Heart right ventricle (tissue), 16 donors: ENCODE results near the gene CLPTM1L. TPM values are rescaled to one million over a fixed set of nuclear protein-coding genes. Genes with fewer than 3 reads are reported as not detected.
"Not testable (repeated sequence)": the region's sequence is repeated elsewhere in the genome, so short reads cannot be mapped to it uniquely, and the experiment has no call there.

Experiments
- ATAC-seq, 8 donors: fragments of 200-7000 bp; cut with Tn5 transposase; one replicate each; pipeline ENCODE4 v1.9.1; 2020; ENCODE audit warnings: mild to moderate bottlenecking in 8 of 8, moderate library complexity in 8 of 8, moderate number of reproducible peaks in 1 of 8
- DNase-seq, 2 donors: peaks; one replicate each; pipeline ENCODE4 v3.0.0-alpha.2; 2020
- H3K27ac ChIP-seq, 10 donors: fragments of 200-600 bp; sonication (generic) in 2 of 10; one replicate each; pipeline versions ENCODE4 v1.5.0 to v1.8.0; 2020 to 2022; ENCODE audit warnings: mild to moderate bottlenecking in 3 of 10
- H3K27me3 ChIP-seq, 7 donors: fragments of 200-600 bp; one replicate each; pipeline ENCODE4 v1.8.0; 2021 to 2022; ENCODE audit warnings: mild to moderate bottlenecking in 2 of 7
- H3K36me3 ChIP-seq, 9 donors: fragments of 200-600 bp; sonication (generic) in 1 of 9; one replicate each; pipeline versions ENCODE4 v1.5.0 to v1.8.0; 2020 to 2022; ENCODE audit warnings: mild to moderate bottlenecking in 2 of 9
- H3K4me1 ChIP-seq, 9 donors: fragments of 200-600 bp; sonication (generic) in 1 of 9; one replicate each; pipeline versions ENCODE4 v1.5.0 to v1.8.0; 2020 to 2022; ENCODE audit warnings: mild to moderate bottlenecking in 4 of 9
- H3K4me3 ChIP-seq, 10 donors: fragments of 200-600 bp; sonication (generic) in 2 of 10; one replicate each; pipeline versions ENCODE4 v1.5.0 to v1.8.0; 2020 to 2022; ENCODE audit warnings: mild to moderate bottlenecking in 7 of 10, moderate library complexity in 2 of 10
- H3K9me3 ChIP-seq, 11 donors: fragments of 200-600 bp in 10 of 11; sonication (generic) in 2 of 11; one replicate each; pipeline versions ENCODE4 v1.5.0 to v1.8.0; 2013 to 2022; ENCODE audit warnings: mild to moderate bottlenecking in 2 of 11, control low read depth in 1 of 11, moderate library complexity in 1 of 11
- CTCF ChIP-seq, 9 donors: fragments of 200-600 bp; sonication (generic) in 2 of 9; IDR thresholded peaks; one replicate each; pipeline versions ENCODE4 v1.5.0 to v1.8.0; 2021 to 2022; ENCODE audit warnings: antibody characterized with exemption in 9 of 9, mild to moderate bottlenecking in 5 of 9, moderate library complexity in 1 of 9
- WGBS, 2 donors: extraction: QIAGEN DNeasy Blood & Tissue Kit; methylation state at CpG; one replicate each; pipeline ENCODE4 v1.1.7; 2013; ENCODE audit warnings: inconsistent platforms in 1 of 2; 5-methylcytosine and 5-hydroxymethylcytosine counted together
- intact Hi-C, 10 donors: fragments of 100-400 bp; cut with DNase I; formaldehyde crosslinking; loops; one replicate each; pipeline versions ENCODE4 v1.11.1 to v1.14.2; 2022
- polyA plus RNA-seq, 2 donors: library from polyadenylated mRNA; stranded (reverse); fragments of 200-250 nt; gene quantifications; one replicate each; pipeline ENCODE4 v1.2.3, GENCODE V29; 2013
- total RNA-seq, 10 donors: library from RNA; stranded (reverse); fragmentation: NEBNext Ultra II Directional in 3 of 10; extraction: Animal tissue kit (Norgen Biotek cat#: 25700) in 3 of 10; gene quantifications; one replicate each; pipeline versions ENCODE4 v1.2.1 to v1.2.4, GENCODE V29; 2021 to 2023
- donor health status: Arrhythmogenic right ventricular cardiomyopathy.
- donor health status: ischemic (EF 13 %, LVEDD 7.1; RV severe dilation, severe dysfunction).
- donor health status: healthy with polysubstance abuse.
- donor health status: DM: no; HTN: yes; CAD: no.
- donor health status: DM: no; HTN: no; CAD: no.
- donor health status: ischemic (EF 25% LVEDD 6.9; RV normal size, moderate dysfunction).
- donor health status: ischemic (EF 25% LVEDD 5.7; RV mildly dilated, moderate dysfunction).
- donor health status: healthy.
- donor health status: DM: yes; HTN: yes; CAD: no.
- donor health status: Ischemic cardiomyopathy.
- donor health status: ischemic (EF 35%, LVEDD 5.7; RV mildly dilated, moderate dysfunction).
- donor health status: nonischemic (EF 11% LVEDD 7.7; RV severe dilation, severe dysfunction).
- donor health status: DM: yes; HTN: yes; CAD: no.
- donor health status: PGD.
- donor health status: ischemic (EF 29% LVEDD 5.4; RV normal size, mild dysfunction).
- donor health status: nonischemic (EF 23%, LVEDD 6.1; RV moderate dilation, normal function).

CLPTM1L gene
- total and polyA plus RNA-seq, 12 donors = 21.5 to 78.0 (median 32.5) TPM

GRCh38 chr5:1343931-1344901, 683 bp downstream of the CLPTM1L start:
- Histone ChIP-seq H3K36me3 (peaks cover 0 to 40% (median 24%) of the 10 kb centered on the region in 9 donors), H3K27ac (peak overlapping the region in 6 of 10 donors; percentile 32 to 84 (median 57)), H3K27me3 (no peaks in the 10 kb centered on the region), H3K4me1 (peaks cover 3 to 28% (median 23%) of the 10 kb centered on the region in 9 donors), H3K9me3 (no peaks in the 10 kb centered on the region), H3K4me3 (peak overlapping the region; percentile 64 to 100 (median 85))
- whole genome bisulfite sequencing, 2 donors = 8 to 9% methylated on average over 45 to 55 of the region's 61 CpGs
- intact Hi-C loops = no loop called here
- TF ChIP-seq CTCF (IDR thresholded peaks at IDR 0.05) = no peak
- peak in 1 of 8 donors; percentile 25 for ATAC-seq
- no peak for DNase-seq

GRCh38 chr5:1343315-1343751, 1.6 kb downstream of the CLPTM1L start:
- Histone ChIP-seq H3K4me3 (peak overlapping the region in 2 of 10 donors; percentile 96 to 97), H3K36me3 (peaks cover 0 to 48% (median 27%) of the 10 kb centered on the region in 9 donors), H3K27ac (no peak overlapping the region), H3K27me3 (no peaks in the 10 kb centered on the region), H3K4me1 (peaks cover 3 to 28% (median 23%) of the 10 kb centered on the region in 9 donors), H3K9me3 (no peaks in the 10 kb centered on the region)
- intact Hi-C loops = no loop called here
- DNase-seq = no peak
- no peak for TF ChIP-seq CTCF (IDR thresholded peaks at IDR 0.05)
- ATAC-seq = no peak
- WGBS, 2 donors = 75 to 82% methylated on average over 9 of the region's 9 CpGs

GRCh38 chr5:1342711-1343110, 2.2 kb downstream of the CLPTM1L start:
- peaks cover 3 to 28% (median 23%) of the 10 kb centered on the region in 9 donors for H3K4me1 ChIP-seq
- H3K27me3 ChIP-seq, intact Hi-C loops, H3K27ac ChIP-seq, DNase-seq, ATAC-seq, H3K4me3 ChIP-seq, H3K9me3 ChIP-seq: not testable (repeated sequence)
- 95 to 96% methylated on average over 14 of the region's 14 CpGs for WGBS, 2 donors
- H3K36me3 ChIP-seq = peaks cover under 1 to 54% (median 32%) of the 10 kb centered on the region in 9 donors

GRCh38 chr5:1342268-1342667, 2.6 kb downstream of the CLPTM1L start:
- 96 to 97% methylated on average over 12 of the region's 12 CpGs for WGBS, 2 donors
- intact Hi-C loops = no loop called here
- peaks cover 4 to 59% (median 36%) of the 10 kb centered on the region in 9 donors for H3K36me3 ChIP-seq
- H3K9me3 ChIP-seq = no peaks in the 10 kb centered on the region
- no peak overlapping the region for H3K4me3 ChIP-seq
- DNase-seq (no peak), ATAC-seq (no peak)
- no peak overlapping the region for H3K27ac ChIP-seq
- no peak for TF ChIP-seq CTCF (IDR thresholded peaks at IDR 0.05)
- peaks cover 3 to 28% (median 23%) of the 10 kb centered on the region in 9 donors for H3K4me1 ChIP-seq
- H3K27me3 ChIP-seq = no peaks in the 10 kb centered on the region
